ENCODE measurements around the gene ELSPBP1.
"Not testable (repeated sequence)": the region's sequence is repeated elsewhere in the genome, so short reads cannot be mapped to it uniquely, and the experiment has no call there.

The ELSPBP1 gene

DNA sequence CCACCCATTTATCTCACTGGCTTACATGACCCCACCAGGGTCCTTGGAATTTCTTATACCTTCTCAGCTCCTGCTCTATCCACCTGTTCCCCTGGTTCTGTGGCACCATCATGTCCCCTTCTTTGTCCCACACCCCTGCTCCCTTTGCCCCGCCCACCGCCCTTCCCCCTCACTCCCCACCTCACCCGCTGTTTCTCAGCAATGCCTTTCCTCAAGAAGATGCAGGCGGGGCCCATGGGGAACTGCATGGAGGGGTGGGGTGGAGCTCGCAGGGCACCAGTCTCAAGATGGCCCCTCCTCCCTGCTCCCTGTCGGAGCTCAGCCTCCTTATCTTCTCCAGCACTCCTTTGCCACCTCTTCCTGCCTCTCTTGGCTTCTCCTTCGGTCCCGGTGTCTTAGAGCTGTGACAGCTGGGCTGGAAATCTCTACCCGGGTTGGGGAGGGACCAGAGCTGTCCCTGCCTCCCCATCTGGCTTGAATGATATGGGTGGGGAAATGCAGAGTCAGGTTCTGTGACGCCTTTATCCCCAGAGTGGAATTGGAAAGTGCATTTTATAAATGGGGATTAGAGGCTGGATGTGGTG is 49.3 kb downstream of the ELSPBP1 start, which contains the start of gene CABP5:
TSS of gene CABP5 (minus strand) at position 405 of the 584 bp plus-strand sequence. CDS start at position 248, 157 bp downstream.
- no peak for DNase-seq

DNA sequence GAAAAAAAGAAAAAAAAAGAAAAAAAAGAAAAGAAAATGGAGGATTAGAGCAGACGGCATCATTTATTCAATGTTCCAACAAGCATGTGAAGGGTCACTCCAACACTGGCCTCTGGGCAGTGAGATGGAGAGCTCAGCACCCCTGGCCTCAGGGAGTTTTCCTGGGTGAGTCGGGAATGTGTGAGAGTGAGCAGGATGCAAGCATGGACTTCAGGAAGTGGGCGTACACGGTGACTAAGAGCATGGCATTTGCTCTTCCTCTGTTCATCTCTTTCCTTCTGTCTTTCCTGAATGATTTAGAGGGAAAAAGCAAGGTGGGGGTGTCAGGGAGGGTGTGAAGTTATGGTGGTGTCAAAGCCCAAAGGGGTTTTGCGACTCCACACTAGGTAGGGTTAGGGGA is 50.1 kb downstream of the ELSPBP1 start:
- no peak for DNase-seq

GRCh38 chr19:48051335-48052033 is 57.1 kb downstream of the ELSPBP1 start:
- no peak for DNase-seq

GRCh38 chr19:48053076-48053475 is 58.6 kb downstream of the ELSPBP1 start:
- no peak for DNase-seq

GRCh38 chr19:48053856-48054255 is 59.4 kb downstream of the ELSPBP1 start:
- no peak for DNase-seq

- no peak for DNase-seq
These were observed 64.9 kb downstream of the ELSPBP1 start for GRCh38 chr19:48059331-48059730.

DNA sequence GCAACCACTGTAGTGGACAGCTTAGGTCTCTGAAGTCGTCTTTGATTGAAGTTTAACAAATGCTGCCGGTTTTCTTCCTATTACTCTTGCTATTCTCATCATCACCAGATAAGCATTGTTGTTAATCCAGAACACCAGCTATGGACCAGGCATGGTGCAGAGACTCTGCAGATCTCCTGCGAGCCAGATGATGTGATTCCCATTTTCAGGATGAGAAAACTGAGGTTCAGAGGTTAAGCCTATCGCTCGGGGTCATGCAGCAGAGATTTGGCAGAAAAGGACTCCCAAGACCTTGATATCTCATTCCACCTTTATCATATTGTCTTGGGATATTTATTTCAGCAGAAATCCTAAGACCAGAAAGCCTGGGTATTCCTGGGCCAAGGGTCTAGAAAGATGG is 65.9 kb downstream of the ELSPBP1 start:
- DNase-seq, result no peak

DNA sequence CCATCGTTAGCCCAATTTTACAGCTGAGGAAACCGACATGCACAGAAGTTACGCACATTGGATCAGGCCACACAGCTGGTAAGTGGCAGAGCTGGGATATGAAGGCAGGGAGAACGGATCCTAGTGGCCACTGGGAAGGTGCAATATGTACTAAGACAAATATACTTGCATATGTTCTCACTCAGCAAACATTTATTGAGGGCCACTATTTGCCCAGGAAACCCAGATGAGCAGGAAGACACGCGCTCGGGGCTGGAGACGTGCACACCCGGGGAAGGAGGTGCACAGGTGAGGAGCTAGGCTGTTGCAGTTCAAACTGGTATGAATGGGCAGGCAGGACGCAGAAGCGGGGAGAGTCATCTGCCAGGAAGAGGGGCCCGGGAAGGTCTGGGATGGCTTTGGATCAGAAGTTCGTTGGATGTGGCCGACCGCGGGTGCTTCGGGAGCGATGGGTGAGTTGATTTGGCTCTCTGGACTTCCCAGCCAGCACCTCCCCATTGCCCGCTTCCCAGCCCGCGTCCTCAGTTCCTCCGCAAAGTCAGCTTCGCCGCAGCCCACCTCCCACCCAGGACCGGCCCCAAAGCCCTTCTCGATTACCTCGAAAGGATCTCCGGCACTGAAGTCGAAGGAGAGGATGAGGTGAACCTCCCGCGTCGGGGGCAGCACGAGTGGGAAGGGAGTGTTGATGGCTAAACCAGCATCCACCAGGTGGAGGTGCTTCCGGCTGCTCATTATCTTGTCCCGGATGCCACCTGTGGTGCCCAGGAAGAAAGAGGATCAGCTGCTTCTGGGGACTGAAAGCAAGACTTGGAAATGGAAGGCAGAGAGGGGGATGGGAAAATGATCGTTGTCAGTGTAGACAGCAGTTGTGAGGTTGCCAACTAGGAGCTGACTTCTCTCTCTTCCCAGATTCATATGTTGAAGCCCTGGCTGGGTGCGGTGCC is 67.2 kb downstream of the ELSPBP1 start:
- no peak for DNase-seq

- DNase-seq, result no peak
These were observed 70.1 kb downstream of the ELSPBP1 start for GRCh38 chr19:48064509-48064908.

GRCh38 chr19:48069435-48069834 is 75.0 kb downstream of the ELSPBP1 start:
- DNase-seq, result no peak

GRCh38 chr19:48070177-48070769 is 75.8 kb downstream of the ELSPBP1 start:
- not testable (repeated sequence) for DNase-seq

All from inflammatory macrophage treated with lipopolysaccharide for 1 hour (primary cell).